ENCODE results near the gene SUGCT.

The SUGCT gene

DNA sequence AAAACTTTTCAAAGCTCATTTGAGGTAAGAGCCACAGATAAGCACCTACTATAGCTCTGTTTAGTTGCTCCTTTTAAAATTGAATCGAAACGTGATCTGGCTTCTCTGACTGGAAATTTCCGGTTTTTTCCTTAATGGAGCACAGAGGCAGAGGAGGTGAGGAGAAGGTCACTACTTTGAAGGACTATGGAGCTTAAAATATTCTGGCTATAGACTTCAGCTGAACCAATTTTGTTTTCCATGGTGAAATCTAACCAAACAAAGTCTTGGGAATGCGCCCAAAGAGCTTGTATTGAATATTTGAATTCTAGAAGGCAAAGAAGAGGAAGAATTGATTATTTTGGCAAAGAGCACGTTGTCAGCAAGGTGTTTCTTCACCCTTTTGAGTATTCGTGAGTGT is 711.1 kb downstream of the SUGCT start:
- DNase-seq, result no peak

GRCh38 chr7:40847921-40848320 is 713.1 kb downstream of the SUGCT start:
- no peak for DNase-seq

DNA sequence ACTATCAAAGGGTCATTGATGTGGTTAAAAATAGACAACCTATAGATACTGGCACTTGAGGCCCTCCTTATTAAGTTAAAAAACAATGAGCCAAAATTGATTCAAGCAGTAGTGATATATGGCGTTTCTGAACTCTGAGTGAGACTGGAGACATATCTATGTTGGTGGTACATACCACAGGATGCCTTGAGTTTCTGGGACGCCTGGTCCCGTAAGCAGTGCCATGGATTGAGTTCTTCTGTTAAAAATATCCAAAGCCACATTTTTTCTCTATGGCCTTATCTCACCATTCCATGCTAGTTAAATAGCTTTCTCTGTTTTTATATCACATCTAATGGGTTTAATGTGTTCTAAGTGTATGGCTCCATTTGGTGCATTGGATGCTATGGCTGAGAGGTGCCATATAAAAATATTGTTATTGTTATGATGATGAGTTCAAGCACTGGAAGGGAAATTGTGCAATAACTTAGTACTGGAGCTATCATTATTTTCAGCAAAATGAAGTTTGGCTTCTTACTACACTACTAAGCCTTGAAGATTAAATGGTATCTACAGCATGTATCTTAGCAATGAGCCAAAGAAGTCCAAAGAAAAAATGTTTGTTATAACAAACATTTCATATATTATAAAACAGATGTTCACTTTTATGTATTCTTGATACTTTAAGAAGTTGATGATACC is 713.9 kb downstream of the SUGCT start:
- DNase-seq, result no peak

GRCh38 chr7:40850017-40850416 is 715.2 kb downstream of the SUGCT start:
- no peak for DNase-seq

GRCh38 chr7:40851001-40851400 is 716.2 kb downstream of the SUGCT start:
- DNase-seq, result no peak

GRCh38 chr7:40859076-40859475 is 724.3 kb downstream of the SUGCT start:
- DNase-seq, result no peak

DNA sequence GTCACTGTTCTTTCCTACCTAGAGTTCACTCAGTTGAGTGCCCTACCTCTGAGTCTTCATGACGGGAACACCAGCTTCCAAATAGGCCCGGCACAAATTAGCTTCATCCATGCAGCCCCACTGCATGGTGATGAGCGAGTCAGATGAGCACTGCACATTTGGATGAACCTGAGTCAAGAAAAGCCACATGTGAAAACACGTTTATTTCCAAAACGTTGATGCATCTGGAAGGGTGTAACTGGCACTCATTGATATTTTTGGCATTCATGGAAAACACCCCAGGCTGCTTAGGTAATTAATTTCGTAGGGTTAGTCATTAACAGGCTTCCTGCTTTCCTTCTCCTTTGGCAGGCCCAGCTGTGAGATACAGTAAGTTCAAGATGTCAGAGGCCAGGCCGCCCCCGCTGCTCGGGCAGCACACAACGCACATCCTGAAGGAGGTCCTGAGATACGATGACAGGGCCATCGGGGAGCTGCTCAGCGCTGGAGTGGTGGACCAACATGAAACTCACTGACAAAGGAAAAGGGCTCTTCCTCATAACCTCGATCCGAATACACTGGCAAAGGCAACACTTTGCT is 725.2 kb downstream of the SUGCT start:
- no peak for DNase-seq

GRCh38 chr7:40865441-40866233 is 730.8 kb downstream of the SUGCT start:
- DNase-seq, result no peak

- no peak for DNase-seq
These were observed 731.8 kb downstream of the SUGCT start for GRCh38 chr7:40866601-40867000.

DNA sequence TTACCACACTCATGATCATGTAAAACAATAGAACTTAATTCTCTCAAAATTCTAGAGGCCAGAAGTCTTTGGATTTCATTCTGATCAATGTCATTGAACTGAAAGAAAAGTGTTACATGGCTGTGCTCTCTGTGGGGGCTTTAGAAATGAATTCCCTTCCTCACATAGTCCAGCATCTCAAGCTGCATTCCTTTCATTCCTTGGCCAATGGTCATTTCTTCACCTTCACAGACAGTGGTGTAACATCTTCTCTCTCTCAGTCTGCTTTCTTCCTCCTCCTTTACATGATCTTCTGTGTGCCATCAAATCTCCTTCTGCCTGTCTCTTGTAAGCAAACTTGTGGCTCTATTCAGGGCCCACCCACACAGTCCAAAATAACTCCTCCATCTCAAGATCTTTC is 735.3 kb downstream of the SUGCT start:
- DNase-seq, result no peak

GRCh38 chr7:40873248-40873647 is 738.4 kb downstream of the SUGCT start:
- no peak for DNase-seq

DNA sequence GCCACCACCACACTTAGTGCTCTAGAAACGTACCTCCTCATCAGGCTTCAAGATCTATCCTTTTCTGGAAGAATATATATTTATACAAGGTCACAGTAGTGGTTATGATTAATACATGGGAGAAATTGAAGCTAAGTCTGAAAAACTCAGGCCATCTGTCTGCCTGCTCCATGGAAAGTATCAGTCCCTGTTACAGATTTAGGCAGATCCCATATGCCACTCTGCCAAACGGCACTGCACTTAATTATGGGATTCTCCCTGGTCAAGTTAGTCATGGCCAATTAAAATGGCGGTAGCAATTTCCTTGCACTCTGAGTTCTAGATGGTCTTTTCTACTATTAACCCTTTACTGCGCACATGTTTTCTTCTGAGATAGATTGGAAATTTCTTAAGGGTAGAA is 740.0 kb downstream of the SUGCT start:
- DNase-seq, result no peak

GRCh38 chr7:40876601-40877000 is 741.8 kb downstream of the SUGCT start:
- no peak for DNase-seq

- DNase-seq, result no peak
These were observed 745.2 kb downstream of the SUGCT start for GRCh38 chr7:40879941-40880543.

GRCh38 chr7:40880581-40880980 is 745.8 kb downstream of the SUGCT start:
- DNase-seq, result no peak

- no peak for DNase-seq
These were observed 746.7 kb downstream of the SUGCT start for GRCh38 chr7:40881405-40881926.

GRCh38 chr7:40882071-40882658 is 747.4 kb downstream of the SUGCT start:
- no peak for DNase-seq

GRCh38 chr7:40883826-40884225 is 749.0 kb downstream of the SUGCT start:
- no peak for DNase-seq

GRCh38 chr7:40884241-40884640 is 749.4 kb downstream of the SUGCT start:
- no peak for DNase-seq

GRCh38 chr7:40885503-40885902 is 750.7 kb downstream of the SUGCT start:
- DNase-seq, result no peak

GRCh38 chr7:40887099-40887498 is 752.3 kb downstream of the SUGCT start:
- no peak for DNase-seq

GRCh38 chr7:40888499-40888898 is 753.7 kb downstream of the SUGCT start:
- DNase-seq, result no peak

GRCh38 chr7:40889099-40889498 is 754.3 kb downstream of the SUGCT start:
- no peak for DNase-seq
